Hepatocyte (in vitro differentiated cells): Measurements from ENCODE around the gene CTNNA3. TPM values are rescaled to one million over a fixed set of nuclear protein-coding genes. Genes with fewer than 3 reads are reported as not detected.

ENCODE experiments used
- DNase-seq: peaks from one replicate; pipeline ENCODE4 v3.0.0-alpha.2; 2016; ENCODE audit warnings: low spot score
- H2AFZ ChIP-seq: fragments of 200-600 bp; sonication (generic); 2 replicates; pipeline ENCODE4 v1.6.0; 2016; ENCODE audit warnings: antibody characterized with exemption, mild to moderate bottlenecking
- H3K27ac ChIP-seq: fragments of 200-600 bp; sonication (generic); 2 replicates; pipeline ENCODE4 v1.5.1; 2016; ENCODE audit warnings: mild to moderate bottlenecking
- H3K27me3 ChIP-seq: fragments of 200-600 bp; sonication (generic); 2 replicates; pipeline ENCODE4 v1.6.1; 2016
- H3K36me3 ChIP-seq: fragments of 200-600 bp; sonication (generic); replicated peaks from 2 replicates; pipeline ENCODE4 v1.5.1; 2016; ENCODE audit warnings: low read depth; ENCODE audit not compliant: insufficient read depth
- H3K4me1 ChIP-seq: fragments of 200-600 bp; sonication (generic); 2 replicates; pipeline ENCODE4 v1.5.1; 2016; ENCODE audit warnings: mild to moderate bottlenecking, moderate library complexity; ENCODE audit not compliant: insufficient read depth
- H3K4me2 ChIP-seq: fragments of 200-600 bp; sonication (generic); 2 replicates; pipeline ENCODE4 v1.6.0; 2016
- H3K4me3 ChIP-seq: fragments of 200-600 bp; sonication (generic); 2 replicates; pipeline ENCODE4 v1.5.1; 2016; ENCODE audit warnings: mild to moderate bottlenecking
- H3K79me2 ChIP-seq: fragments of 200-600 bp; sonication (generic); 2 replicates; pipeline ENCODE4 v1.6.0; 2017; ENCODE audit warnings: mild to moderate bottlenecking
- H3K9me2 ChIP-seq: fragments of 200-600 bp; sonication (generic); replicated peaks from 2 replicates; pipeline ENCODE4 v1.6.0; 2017; ENCODE audit warnings: mild to moderate bottlenecking; ENCODE audit not compliant: insufficient read depth
- H3K9me3 ChIP-seq: fragments of 200-600 bp; sonication (generic); 2 replicates; pipeline ENCODE4 v1.5.1; 2016; ENCODE audit warnings: low read depth, mild to moderate bottlenecking
- H4K20me1 ChIP-seq: fragments of 200-600 bp; sonication (generic); 2 replicates; pipeline ENCODE4 v1.6.0; 2016; ENCODE audit warnings: mild to moderate bottlenecking; ENCODE audit not compliant: insufficient read depth, poor library complexity, severe bottlenecking
- EZH2 ChIP-seq: fragments of 200-600 bp; sonication (generic); IDR thresholded peaks from 2 replicates; pipeline ENCODE4 v1.6.1; 2016; ENCODE audit warnings: antibody characterized with exemption, mild to moderate bottlenecking, borderline replicate concordance
- EZH2phosphoT487 ChIP-seq: fragments of 200-600 bp; sonication (generic); IDR thresholded peaks from one replicate; pipeline ENCODE4 v1.6.1; 2018; ENCODE audit warnings: antibody characterized with exemption, mild to moderate bottlenecking, low read depth, moderate library complexity; ENCODE audit not compliant: unreplicated experiment, severe bottlenecking
- whole genome bisulfite sequencing: methylation state at CpG from one replicate; pipeline ENCODE4 v1.1.6; 2016; ENCODE audit warnings: low lambda C conversion rate; ENCODE audit errors: missing lambda C conversion rate; 5-methylcytosine and 5-hydroxymethylcytosine counted together
- polyA plus RNA-seq: library from polyadenylated mRNA; unstranded; fragments of >200 nt; fragmentation: Nextera tagmentation; extraction: Ambion mirVana; gene quantifications from 2 replicates; pipeline ENCODE4 v1.2.1, GENCODE V29; 2016
- total RNA-seq: library from RNA; depleted of rRNA; stranded (reverse); fragments of >200 nt; gene quantifications from 2 replicates; pipeline ENCODE4 v1.2.3, GENCODE V29; 2014
- TF ChIP-seq, protein P1 (sequence below): fragments of 200-600 bp; sonication (generic); IDR thresholded peaks from 2 replicates; pipeline ENCODE4 v1.5.1; 2016; ENCODE audit warnings: antibody characterized with exemption, mild to moderate bottlenecking; ENCODE audit not compliant: poor library complexity

CTNNA3 gene
- total and polyA plus RNA-seq, 2 experiments from 2014 or later: 12.9 to 25.9 TPM

- no peak overlapping the region for H3K27ac ChIP-seq
- H3K4me1 ChIP-seq: peaks cover 21% of the 10 kb centered on the region
- H3K4me3 ChIP-seq: no peak overlapping the region
- no peaks in the 10 kb centered on the region for H4K20me1 ChIP-seq
- WGBS: 58% methylated on average over 4 of the region's 4 CpGs
- no peaks in the 10 kb centered on the region for H3K36me3 ChIP-seq
- DNase-seq: no peak
- H3K4me2 ChIP-seq: peak overlapping the region; percentile 46
- no peak overlapping the region for H2AFZ ChIP-seq
- TF ChIP-seq, protein P1, sequence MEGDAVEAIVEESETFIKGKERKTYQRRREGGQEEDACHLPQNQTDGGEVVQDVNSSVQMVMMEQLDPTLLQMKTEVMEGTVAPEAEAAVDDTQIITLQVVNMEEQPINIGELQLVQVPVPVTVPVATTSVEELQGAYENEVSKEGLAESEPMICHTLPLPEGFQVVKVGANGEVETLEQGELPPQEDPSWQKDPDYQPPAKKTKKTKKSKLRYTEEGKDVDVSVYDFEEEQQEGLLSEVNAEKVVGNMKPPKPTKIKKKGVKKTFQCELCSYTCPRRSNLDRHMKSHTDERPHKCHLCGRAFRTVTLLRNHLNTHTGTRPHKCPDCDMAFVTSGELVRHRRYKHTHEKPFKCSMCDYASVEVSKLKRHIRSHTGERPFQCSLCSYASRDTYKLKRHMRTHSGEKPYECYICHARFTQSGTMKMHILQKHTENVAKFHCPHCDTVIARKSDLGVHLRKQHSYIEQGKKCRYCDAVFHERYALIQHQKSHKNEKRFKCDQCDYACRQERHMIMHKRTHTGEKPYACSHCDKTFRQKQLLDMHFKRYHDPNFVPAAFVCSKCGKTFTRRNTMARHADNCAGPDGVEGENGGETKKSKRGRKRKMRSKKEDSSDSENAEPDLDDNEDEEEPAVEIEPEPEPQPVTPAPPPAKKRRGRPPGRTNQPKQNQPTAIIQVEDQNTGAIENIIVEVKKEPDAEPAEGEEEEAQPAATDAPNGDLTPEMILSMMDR: no peak
- no peak for TF ChIP-seq EZH2phosphoT487
- H3K27me3 ChIP-seq: no peaks in the 10 kb centered on the region
- no peaks in the 10 kb centered on the region for H3K79me2 ChIP-seq
- H3K9me2 ChIP-seq: no peaks in the 10 kb centered on the region
- no peaks in the 10 kb centered on the region for H3K9me3 ChIP-seq
Measured at GRCh38 chr10:65910209-65910608, 1785.8 kb downstream of the CTNNA3 start.

DNA sequence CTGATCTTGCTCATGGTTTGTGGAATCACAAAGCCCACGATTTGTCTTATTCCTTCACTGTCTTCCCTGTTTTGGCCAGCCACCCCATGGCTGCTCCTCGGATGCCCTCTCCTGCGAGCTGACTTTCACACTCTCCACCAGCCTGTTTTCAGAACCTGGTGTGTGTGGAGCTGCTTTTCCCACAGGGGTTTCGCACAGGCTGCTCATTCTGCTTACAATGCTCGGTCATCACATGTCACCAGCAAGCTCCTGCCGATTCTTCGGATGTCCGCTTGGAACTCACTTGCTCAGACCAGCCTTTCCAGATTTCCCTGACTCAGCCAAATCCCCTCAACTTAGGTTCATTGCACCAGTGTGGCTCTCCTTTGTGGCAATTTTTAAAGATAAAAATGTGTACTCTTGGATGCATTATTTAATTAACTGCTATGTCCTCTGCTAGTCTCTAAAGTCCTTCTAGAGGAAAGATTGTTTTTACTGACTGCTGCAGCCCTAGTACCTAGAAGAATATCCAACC lies 1788.7 kb downstream of the CTNNA3 start:
- Histone ChIP-seq H3K27me3 (no peaks in the 10 kb centered on the region), H3K36me3 (no peaks in the 10 kb centered on the region), H3K4me1 (peaks cover 21% of the 10 kb centered on the region), H2AFZ (no peak overlapping the region), H4K20me1 (no peaks in the 10 kb centered on the region), H3K9me3 (no peaks in the 10 kb centered on the region), H3K4me2 (no peak overlapping the region), H3K79me2 (no peaks in the 10 kb centered on the region), H3K4me3 (no peak overlapping the region), H3K27ac (no peak overlapping the region), H3K9me2 (no peaks in the 10 kb centered on the region)
- WGBS: 84% methylated on average over 8 of the region's 8 CpGs
- TF ChIP-seq, protein P1: no peak
- no peak for TF ChIP-seq EZH2
- TF ChIP-seq EZH2phosphoT487: no peak
- DNase-seq: no peak

- no peak for TF ChIP-seq EZH2
- no peak for TF ChIP-seq EZH2phosphoT487
- TF ChIP-seq, protein P1: no peak
Measured at GRCh38 chr10:65903620-65904019, 1792.4 kb downstream of the CTNNA3 start.

GRCh38 chr10:65900271-65900670 lies 1795.7 kb downstream of the CTNNA3 start:
- no peaks in the 10 kb centered on the region for H3K4me1 ChIP-seq
- H3K9me2 ChIP-seq: no peaks in the 10 kb centered on the region
- no peak overlapping the region for H3K4me2 ChIP-seq
- no peaks in the 10 kb centered on the region for H3K79me2 ChIP-seq
- H4K20me1 ChIP-seq: no peaks in the 10 kb centered on the region
- H3K27me3 ChIP-seq: no peaks in the 10 kb centered on the region
- H3K36me3 ChIP-seq: no peaks in the 10 kb centered on the region
- DNase-seq: no peak
- no peaks in the 10 kb centered on the region for H3K9me3 ChIP-seq
- no peak overlapping the region for H3K27ac ChIP-seq
- 88% methylated on average over 7 of the region's 7 CpGs for WGBS
- H2AFZ ChIP-seq: no peak overlapping the region
- TF ChIP-seq, protein P1: no peak
- TF ChIP-seq EZH2 (no peak), EZH2phosphoT487 (no peak)
- H3K4me3 ChIP-seq: no peak overlapping the region

More at GRCh38 chr10:65903620-65904019, 1792.4 kb downstream of the CTNNA3 start:
- Histone ChIP-seq H3K27me3 (no peaks in the 10 kb centered on the region), H3K4me1 (peaks cover 6% of the 10 kb centered on the region), H3K79me2 (no peaks in the 10 kb centered on the region), H3K36me3 (no peaks in the 10 kb centered on the region), H4K20me1 (no peaks in the 10 kb centered on the region), H3K9me3 (no peaks in the 10 kb centered on the region), H2AFZ (no peak overlapping the region), H3K4me3 (no peak overlapping the region), H3K9me2 (no peaks in the 10 kb centered on the region), H3K4me2 (no peak overlapping the region), H3K27ac (no peak overlapping the region)
- 92% methylated on average over 4 of the region's 4 CpGs for WGBS
- no peak for DNase-seq
